ENCODE data around the gene TMEM179. TPM values are rescaled to one million over a fixed set of nuclear protein-coding genes. Genes with fewer than 3 reads are reported as not detected.

The TMEM179 gene
- total and polyA plus RNA-seq, 10 of the 15 experiments (the other 5 are each of a cell fraction or from before 2014, with no cell fraction given): not detected

DNA sequence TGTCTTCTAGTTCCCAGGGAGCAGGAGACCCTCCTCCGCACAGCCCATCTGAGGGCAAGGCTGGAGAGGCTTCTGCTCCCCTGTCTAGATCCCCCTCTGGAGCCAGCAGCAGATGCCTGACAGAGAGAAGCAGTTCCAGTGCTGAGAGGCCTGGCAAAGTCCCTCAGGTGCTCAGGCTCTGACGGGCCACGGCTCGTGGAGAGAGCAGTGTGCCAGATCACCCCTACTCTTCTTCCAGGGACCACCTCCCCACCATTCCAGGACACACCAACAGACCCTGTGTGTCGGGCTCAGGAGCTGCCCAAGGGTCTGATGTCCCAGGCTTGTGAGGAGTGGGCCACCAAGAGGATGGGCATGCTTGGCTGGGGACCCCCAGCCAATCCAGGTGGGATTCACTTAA is 47.5 kb downstream of the TMEM179 start (continued):
- no peak for TF ChIP-seq FOXK2 (IDR thresholded peaks at IDR 0.05)
- no peak for TF ChIP-seq ZNF207 (IDR thresholded peaks at IDR 0.05; ENCODE audit: borderline replicate concordance)
- TF ChIP-seq, protein P1, sequence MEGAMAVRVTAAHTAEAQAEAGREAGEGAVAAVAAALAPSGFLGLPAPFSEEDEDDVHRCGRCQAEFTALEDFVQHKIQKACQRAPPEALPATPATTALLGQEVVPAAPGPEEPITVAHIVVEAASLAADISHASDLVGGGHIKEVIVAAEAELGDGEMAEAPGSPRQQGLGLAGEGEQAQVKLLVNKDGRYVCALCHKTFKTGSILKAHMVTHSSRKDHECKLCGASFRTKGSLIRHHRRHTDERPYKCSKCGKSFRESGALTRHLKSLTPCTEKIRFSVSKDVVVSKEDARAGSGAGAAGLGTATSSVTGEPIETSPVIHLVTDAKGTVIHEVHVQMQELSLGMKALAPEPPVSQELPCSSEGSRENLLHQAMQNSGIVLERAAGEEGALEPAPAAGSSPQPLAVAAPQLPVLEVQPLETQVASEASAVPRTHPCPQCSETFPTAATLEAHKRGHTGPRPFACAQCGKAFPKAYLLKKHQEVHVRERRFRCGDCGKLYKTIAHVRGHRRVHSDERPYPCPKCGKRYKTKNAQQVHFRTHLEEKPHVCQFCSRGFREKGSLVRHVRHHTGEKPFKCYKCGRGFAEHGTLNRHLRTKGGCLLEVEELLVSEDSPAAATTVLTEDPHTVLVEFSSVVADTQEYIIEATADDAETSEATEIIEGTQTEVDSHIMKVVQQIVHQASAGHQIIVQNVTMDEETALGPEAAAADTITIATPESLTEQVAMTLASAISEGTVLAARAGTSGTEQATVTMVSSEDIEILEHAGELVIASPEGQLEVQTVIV (IDR thresholded peaks at IDR 0.05; ENCODE audit: borderline replicate concordance, partially characterized antibody): no peak
- TF ChIP-seq, protein P2, sequence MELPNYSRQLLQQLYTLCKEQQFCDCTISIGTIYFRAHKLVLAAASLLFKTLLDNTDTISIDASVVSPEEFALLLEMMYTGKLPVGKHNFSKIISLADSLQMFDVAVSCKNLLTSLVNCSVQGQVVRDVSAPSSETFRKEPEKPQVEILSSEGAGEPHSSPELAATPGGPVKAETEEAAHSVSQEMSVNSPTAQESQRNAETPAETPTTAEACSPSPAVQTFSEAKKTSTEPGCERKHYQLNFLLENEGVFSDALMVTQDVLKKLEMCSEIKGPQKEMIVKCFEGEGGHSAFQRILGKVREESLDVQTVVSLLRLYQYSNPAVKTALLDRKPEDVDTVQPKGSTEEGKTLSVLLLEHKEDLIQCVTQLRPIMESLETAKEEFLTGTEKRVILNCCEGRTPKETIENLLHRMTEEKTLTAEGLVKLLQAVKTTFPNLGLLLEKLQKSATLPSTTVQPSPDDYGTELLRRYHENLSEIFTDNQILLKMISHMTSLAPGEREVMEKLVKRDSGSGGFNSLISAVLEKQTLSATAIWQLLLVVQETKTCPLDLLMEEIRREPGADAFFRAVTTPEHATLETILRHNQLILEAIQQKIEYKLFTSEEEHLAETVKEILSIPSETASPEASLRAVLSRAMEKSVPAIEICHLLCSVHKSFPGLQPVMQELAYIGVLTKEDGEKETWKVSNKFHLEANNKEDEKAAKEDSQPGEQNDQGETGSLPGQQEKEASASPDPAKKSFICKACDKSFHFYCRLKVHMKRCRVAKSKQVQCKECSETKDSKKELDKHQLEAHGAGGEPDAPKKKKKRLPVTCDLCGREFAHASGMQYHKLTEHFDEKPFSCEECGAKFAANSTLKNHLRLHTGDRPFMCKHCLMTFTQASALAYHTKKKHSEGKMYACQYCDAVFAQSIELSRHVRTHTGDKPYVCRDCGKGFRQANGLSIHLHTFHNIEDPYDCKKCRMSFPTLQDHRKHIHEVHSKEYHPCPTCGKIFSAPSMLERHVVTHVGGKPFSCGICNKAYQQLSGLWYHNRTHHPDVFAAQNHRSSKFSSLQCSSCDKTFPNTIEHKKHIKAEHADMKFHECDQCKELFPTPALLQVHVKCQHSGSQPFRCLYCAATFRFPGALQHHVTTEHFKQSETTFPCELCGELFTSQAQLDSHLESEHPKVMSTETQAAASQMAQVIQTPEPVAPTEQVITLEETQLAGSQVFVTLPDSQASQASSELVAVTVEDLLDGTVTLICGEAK (IDR thresholded peaks at IDR 0.05; ENCODE audit: borderline replicate concordance): no peak
- TF ChIP-seq TBL1XR1 (IDR thresholded peaks at IDR 0.05; ENCODE audit: low read depth, low read length): no peak
- no peak for TF ChIP-seq STAT3 (IDR thresholded peaks at IDR 0.05; ENCODE audit: low read depth, low read length)
- no peak for TF ChIP-seq JUND (IDR thresholded peaks at IDR 0.05; ENCODE audit: low read depth, low read length)
